Activated CD8-positive, alpha-beta T cell treated with anti-CD3 and anti-CD28 coated beads for 36 hours (primary cell): Measurements from ENCODE around the gene CD248. TPM values are rescaled to one million over a fixed set of nuclear protein-coding genes. Genes with fewer than 3 reads are reported as not detected.

Experiments used
- ATAC-seq: fragments of 200-7000 bp; cut with Tn5 transposase; one replicate; pipeline ENCODE4 v1.10.0; 2021; ENCODE audit warnings: mild to moderate bottlenecking, moderate library complexity
- CTCF ChIA-PET: fragments of 350-600 bp; sonication (Branson Sonifier 250); formaldehyde crosslinking; loops from one replicate; lab custom pipeline; 2021; ENCODE audit warnings: antibody characterized with exemption; lab: Charles Lee
- POLR2A ChIA-PET: fragments of 350-600 bp; sonication (Branson Sonifier 250); formaldehyde crosslinking; loops from one replicate; lab custom pipeline; 2021; ENCODE audit warnings: antibody characterized with exemption; lab: Charles Lee
- DNase-seq: peaks from one replicate; pipeline ENCODE4 v3.0.0-alpha.2; 2020
- H3K27ac Mint-ChIP-seq: one replicate; pipeline ENCODE4 v1.8.0; 2021; ENCODE audit warnings: mild to moderate bottlenecking, mixed read lengths
- H3K27me3 Mint-ChIP-seq: one replicate; pipeline ENCODE4 v1.8.0; 2021; ENCODE audit warnings: mixed read lengths
- H3K36me3 Mint-ChIP-seq: one replicate; pipeline ENCODE4 v1.8.0; 2021; ENCODE audit warnings: low read depth, mixed read lengths
- H3K4me1 Mint-ChIP-seq: one replicate; pipeline ENCODE4 v1.8.0; 2021; ENCODE audit warnings: low read depth, mixed read lengths
- H3K4me3 Mint-ChIP-seq: one replicate; pipeline ENCODE4 v1.8.0; 2021; ENCODE audit warnings: mild to moderate bottlenecking, moderate library complexity, mixed read lengths
- H3K9me3 Mint-ChIP-seq: one replicate; pipeline ENCODE4 v1.8.0; 2021; ENCODE audit warnings: mixed read lengths
- intact Hi-C: fragments of 100-400 bp; cut with micrococcal nuclease; formaldehyde crosslinking; loops from one replicate; pipeline ENCODE4 v1.10.0; 2022
- total RNA-seq, 2 experiments: library from RNA; stranded (reverse); gene quantifications; one replicate each; pipeline ENCODE4 v1.2.3, GENCODE V29; 2021
- TF ChIP-seq, protein P1 (sequence below): fragments of 200-600 bp; IDR thresholded peaks from one replicate; pipeline ENCODE4 v1.8.0; 2022; ENCODE audit warnings: antibody characterized with exemption, mild to moderate bottlenecking

Gene CD248
- total RNA-seq, 2 experiments from 2014 or later: 16.3 to 16.8 TPM

DNA sequence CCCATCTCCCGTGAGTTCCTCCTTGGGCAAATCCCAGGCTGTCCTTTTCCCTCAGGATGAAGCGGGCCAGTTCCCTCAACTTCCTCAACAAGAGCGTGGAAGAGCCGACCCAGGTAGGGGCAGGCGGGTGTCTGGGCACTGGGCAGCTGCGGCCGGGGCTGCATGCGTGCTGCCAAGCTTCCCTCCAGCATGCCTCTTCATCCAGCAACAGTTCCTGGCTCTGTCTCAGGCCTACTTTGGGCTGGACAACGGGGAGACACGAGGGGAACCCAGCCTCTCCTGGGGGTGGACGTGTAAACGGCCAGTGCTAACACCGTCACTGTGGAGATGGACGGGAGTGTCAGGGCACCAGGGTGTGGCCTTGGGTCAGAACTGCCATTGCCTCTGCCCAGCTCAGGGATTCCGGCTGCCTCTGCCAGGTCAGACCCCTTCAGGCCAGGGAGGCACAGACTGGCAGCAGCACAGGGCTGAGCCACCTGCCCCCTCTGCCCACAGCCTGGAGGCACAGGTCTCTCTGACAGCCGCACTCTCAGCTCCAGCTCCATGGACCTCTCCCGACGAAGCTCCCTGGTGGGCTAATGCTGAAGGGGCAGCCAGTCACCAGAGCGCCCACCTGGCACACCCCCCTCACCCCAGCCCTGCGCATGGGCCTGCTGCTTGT lies 50.3 kb downstream of the CD248 start:
- Mint-ChIP-seq H3K36me3 (peaks cover 31% of the 10 kb centered on the region), H3K27me3 (no peaks in the 10 kb centered on the region), H3K4me3 (peak overlapping the region; percentile 91), H3K4me1 (peaks cover 20% of the 10 kb centered on the region), H3K27ac (no peak overlapping the region), H3K9me3 (no peaks in the 10 kb centered on the region)
- intact Hi-C loops: no loop called here
- DNase-seq: no peak
- ChIA-PET CTCF (interaction anchor here (1.2 to 7.6 kb wide), 3 partner anchors 8 to 45 kb away, joined by 3 to 37 read pairs (median 3); no protein-coding TSS in a partner anchor), POLR2A (interaction anchor here (0.9 to 1.0 kb wide), 2 partner anchors 8 to 11 kb away, joined by 3 to 4 read pairs; no protein-coding TSS in a partner anchor)
- TF ChIP-seq, protein P1, sequence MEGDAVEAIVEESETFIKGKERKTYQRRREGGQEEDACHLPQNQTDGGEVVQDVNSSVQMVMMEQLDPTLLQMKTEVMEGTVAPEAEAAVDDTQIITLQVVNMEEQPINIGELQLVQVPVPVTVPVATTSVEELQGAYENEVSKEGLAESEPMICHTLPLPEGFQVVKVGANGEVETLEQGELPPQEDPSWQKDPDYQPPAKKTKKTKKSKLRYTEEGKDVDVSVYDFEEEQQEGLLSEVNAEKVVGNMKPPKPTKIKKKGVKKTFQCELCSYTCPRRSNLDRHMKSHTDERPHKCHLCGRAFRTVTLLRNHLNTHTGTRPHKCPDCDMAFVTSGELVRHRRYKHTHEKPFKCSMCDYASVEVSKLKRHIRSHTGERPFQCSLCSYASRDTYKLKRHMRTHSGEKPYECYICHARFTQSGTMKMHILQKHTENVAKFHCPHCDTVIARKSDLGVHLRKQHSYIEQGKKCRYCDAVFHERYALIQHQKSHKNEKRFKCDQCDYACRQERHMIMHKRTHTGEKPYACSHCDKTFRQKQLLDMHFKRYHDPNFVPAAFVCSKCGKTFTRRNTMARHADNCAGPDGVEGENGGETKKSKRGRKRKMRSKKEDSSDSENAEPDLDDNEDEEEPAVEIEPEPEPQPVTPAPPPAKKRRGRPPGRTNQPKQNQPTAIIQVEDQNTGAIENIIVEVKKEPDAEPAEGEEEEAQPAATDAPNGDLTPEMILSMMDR: no peak
- no peak for ATAC-seq

DNA sequence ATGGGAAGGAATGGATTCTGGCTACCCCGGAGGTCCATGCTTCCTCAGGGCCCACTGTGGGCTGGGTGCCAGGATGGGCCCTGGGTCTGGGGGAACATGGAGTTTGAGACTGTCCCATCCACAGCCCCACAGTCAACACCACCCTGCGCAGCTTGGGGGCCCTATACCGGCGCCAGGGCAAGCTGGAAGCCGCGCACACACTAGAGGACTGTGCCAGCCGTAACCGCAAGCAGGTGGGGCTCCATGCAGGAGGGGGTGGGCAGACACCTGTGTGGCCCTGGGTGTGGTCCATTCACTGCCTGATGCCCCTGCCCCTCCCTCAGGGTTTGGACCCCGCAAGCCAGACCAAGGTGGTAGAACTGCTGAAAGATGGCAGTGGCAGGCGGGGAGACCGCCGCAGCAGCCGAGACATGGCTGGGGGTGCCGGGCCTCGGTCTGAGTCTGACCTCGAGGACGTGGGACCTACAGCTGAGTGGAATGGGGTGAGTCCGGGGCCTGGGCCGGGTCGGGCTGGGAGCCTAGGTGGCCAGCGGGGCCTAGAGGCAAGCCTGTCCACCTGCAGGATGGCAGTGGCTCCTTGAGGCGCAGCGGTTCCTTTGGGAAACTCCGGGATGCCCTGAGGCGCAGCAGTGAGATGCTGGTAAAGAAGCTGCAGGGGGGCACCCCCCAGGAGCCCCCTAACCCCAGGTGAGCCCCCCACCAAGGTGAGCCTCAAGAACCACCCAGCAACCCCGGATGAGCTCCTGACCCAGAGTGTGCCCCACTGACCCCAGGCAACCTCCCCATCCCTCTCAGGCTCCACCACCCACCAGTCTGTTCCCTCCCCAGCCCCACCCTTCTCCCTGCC lies 51.1 kb downstream of the CD248 start:
- DNase-seq: no peak
- no peaks in the 10 kb centered on the region for H3K9me3 Mint-ChIP-seq
- H3K27ac Mint-ChIP-seq: no peak overlapping the region
- H3K36me3 Mint-ChIP-seq: peaks cover 30% of the 10 kb centered on the region
- ChIA-PET CTCF (interaction anchor here (0.7 to 1.6 kb wide), 7 partner anchors 7 to 65 kb away, joined by 3 to 5 read pairs (median 3); no protein-coding TSS in a partner anchor), POLR2A (interaction anchor here (0.7 to 1.1 kb wide), 4 partner anchors 7 to 22 kb away, joined by 3 to 4 read pairs (median 4); no protein-coding TSS in a partner anchor)
- no peak for ATAC-seq
- intact Hi-C loops: no loop called here
- H3K27me3 Mint-ChIP-seq: no peaks in the 10 kb centered on the region
- no peak overlapping the region for H3K4me3 Mint-ChIP-seq
- TF ChIP-seq, protein P1: no peak
- H3K4me1 Mint-ChIP-seq: peaks cover 18% of the 10 kb centered on the region

DNA sequence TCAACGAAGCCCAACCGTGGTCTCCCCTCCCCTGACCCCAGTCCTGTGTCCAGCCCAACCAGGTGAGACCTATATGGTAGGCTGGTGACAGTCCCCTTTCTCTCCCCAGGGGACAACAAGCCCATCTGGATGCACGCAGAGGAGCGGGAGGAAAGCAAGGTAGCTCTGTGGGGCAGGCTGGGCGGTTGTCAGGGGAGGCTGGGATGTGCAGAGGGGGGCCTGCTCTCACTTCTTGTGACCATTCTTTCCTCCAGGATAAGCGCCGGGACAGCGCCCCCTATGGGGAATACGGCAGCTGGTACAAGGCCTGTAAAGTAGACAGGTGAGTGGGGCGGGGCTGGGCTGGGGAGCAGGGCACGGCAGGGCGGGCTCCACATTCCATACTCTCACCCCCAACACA lies 51.9 kb downstream of the CD248 start:
- Mint-ChIP-seq H3K36me3 (peaks cover 31% of the 10 kb centered on the region), H3K4me3 (no peak overlapping the region), H3K27ac (no peak overlapping the region), H3K27me3 (no peaks in the 10 kb centered on the region), H3K4me1 (peaks cover 14% of the 10 kb centered on the region), H3K9me3 (no peaks in the 10 kb centered on the region)
- TF ChIP-seq, protein P1: peak; percentile 69
- intact Hi-C loops: no loop called here
- ATAC-seq (no peak), DNase-seq (peak; percentile 68)
- ChIA-PET CTCF (interaction anchor here (0.7 to 1.6 kb wide), 6 partner anchors 21 to 66 kb away, joined by 3 to 5 read pairs (median 4); no protein-coding TSS in a partner anchor), POLR2A (interaction anchor here (1.1 kb wide), 1 partner anchor 18 kb away, joined by 4 read pairs; no protein-coding TSS in a partner anchor)

Other genes with a start within 250 kb of the CD248 start
- gene PACS1, start 246.8 kb downstream of the CD248 start, total RNA-seq: 10 to 100 TPM; 76.3 to 78.3 TPM
- gene KLC2, start 59.3 kb downstream of the CD248 start, total RNA-seq: 10 to 100 TPM; 32.2 to 35.2 TPM
- 10 to 100 TPM; 97.9 to 98.2 TPM for gene RAB1B, start 48.4 kb downstream of the CD248 start, total RNA-seq
- 1 to 10 TPM in 1 of 2 experiments, under 1 TPM in 1; 0.96 to 2.0 TPM for gene CNIH2, start 38.9 kb downstream of the CD248 start, total RNA-seq
- 10 to 100 TPM; 57.4 to 64.0 TPM for gene YIF1A, start 27.9 kb downstream of the CD248 start, total RNA-seq
- gene TMEM151A, start 25.1 kb downstream of the CD248 start, total RNA-seq: not detected
- gene RIN1, start 19.4 kb upstream of the CD248 start, total RNA-seq: 1 to 10 TPM; 1.1 to 1.6 TPM
- gene BRMS1, start 28.1 kb upstream of the CD248 start, total RNA-seq: 10 to 100 TPM; 35.7 to 35.9 TPM
- 1 to 10 TPM; 9.4 to 9.5 TPM for gene B4GAT1, start 30.6 kb upstream of the CD248 start, total RNA-seq
- 10 to 100 TPM; 11.8 to 12.2 TPM for gene SLC29A2, start 54.7 kb upstream of the CD248 start, total RNA-seq
- under 1 TPM in 1 of 2 experiments, not detected in 1; 0.11 TPM for gene NPAS4, start 104.0 kb upstream of the CD248 start, total RNA-seq
- 100 to 1,000 TPM; 135 to 142 TPM for gene MRPL11, start 121.8 kb upstream of the CD248 start, total RNA-seq
- gene PELI3, start 149.9 kb upstream of the CD248 start, total RNA-seq: 10 to 100 TPM in 1 of 2 experiments, 1 to 10 TPM in 1; 6.7 to 10.5 TPM
- 10 to 100 TPM; 72.4 to 75.8 TPM for gene DPP3, start 163.4 kb upstream of the CD248 start, total RNA-seq
- 1 to 10 TPM; 7.7 to 7.9 TPM for gene BBS1, start 193.6 kb upstream of the CD248 start, total RNA-seq
- gene ZDHHC24, start 229.0 kb upstream of the CD248 start, total RNA-seq: 10 to 100 TPM; 13.2 to 14.0 TPM
- under 1 TPM in 1 of 2 experiments, not detected in 1; 0.14 TPM for gene ACTN3, start 229.9 kb upstream of the CD248 start, total RNA-seq